Stimulated activated effector memory CD8-positive, alpha-beta T cell treated with anti-CD3 and anti-CD28 coated beads, Interleukin-12 subunit alpha, Interleukin-12 subunit beta, amount 100 ng/mL, for 72 hours (primary cell): ENCODE results near the gene HCLS1.
"Not testable (repeated sequence)": the region's sequence is repeated elsewhere in the genome, so short reads cannot be mapped to it uniquely, and the experiment has no call there.

Experiments
- ATAC-seq: fragments of 150-1000 bp; cut with Tn5 transposase; 2 replicates; pipeline ENCODE4 v1.10.0; 2021
- DNase-seq, 2 donors: peaks; one replicate each; pipeline ENCODE4 v3.0.0; 2021 to 2022; ENCODE audit warnings: low spot score in 2 of 2
- H3K27ac Mint-ChIP-seq: one replicate; pipeline ENCODE4 v1.8.0; 2022; ENCODE audit warnings: mild to moderate bottlenecking, mixed read lengths
- H3K36me3 Mint-ChIP-seq: one replicate; pipeline ENCODE4 v1.8.0; 2022; ENCODE audit warnings: mild to moderate bottlenecking, mixed read lengths
- H3K4me1 Mint-ChIP-seq: one replicate; pipeline ENCODE4 v1.8.0; 2022; ENCODE audit warnings: mixed read lengths
- H3K4me3 Mint-ChIP-seq: one replicate; pipeline ENCODE4 v1.8.0; 2022; ENCODE audit warnings: mild to moderate bottlenecking, mixed read lengths
- H3K9me3 Mint-ChIP-seq: one replicate; pipeline ENCODE4 v1.8.0; 2022; ENCODE audit warnings: mixed read lengths

The HCLS1 gene, protein sequence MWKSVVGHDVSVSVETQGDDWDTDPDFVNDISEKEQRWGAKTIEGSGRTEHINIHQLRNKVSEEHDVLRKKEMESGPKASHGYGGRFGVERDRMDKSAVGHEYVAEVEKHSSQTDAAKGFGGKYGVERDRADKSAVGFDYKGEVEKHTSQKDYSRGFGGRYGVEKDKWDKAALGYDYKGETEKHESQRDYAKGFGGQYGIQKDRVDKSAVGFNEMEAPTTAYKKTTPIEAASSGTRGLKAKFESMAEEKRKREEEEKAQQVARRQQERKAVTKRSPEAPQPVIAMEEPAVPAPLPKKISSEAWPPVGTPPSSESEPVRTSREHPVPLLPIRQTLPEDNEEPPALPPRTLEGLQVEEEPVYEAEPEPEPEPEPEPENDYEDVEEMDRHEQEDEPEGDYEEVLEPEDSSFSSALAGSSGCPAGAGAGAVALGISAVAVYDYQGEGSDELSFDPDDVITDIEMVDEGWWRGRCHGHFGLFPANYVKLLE

GRCh38 chr3:121660356-121661171, at the start of gene HCLS1:
HCLS1 (minus strand) TSS chr3:121660903; CDS start chr3:121658347, 2,556 bp downstream.
- Mint-ChIP-seq H3K4me1 (peaks cover 55% of the 10 kb centered on the region), H3K9me3 (no peaks in the 10 kb centered on the region), H3K36me3 (peaks cover 62% of the 10 kb centered on the region), H3K4me3 (peak within 1 kb of the TSS; percentile 87), H3K27ac (peak within 1 kb of the TSS; percentile 97)
- DNase-seq (peak; percentile 56 to 89), ATAC-seq (peak; percentile 91)

- no peak for ATAC-seq
- no peak overlapping the region for H3K4me3 Mint-ChIP-seq
- H3K36me3 Mint-ChIP-seq = peaks cover 90% of the 10 kb centered on the region
- H3K27ac Mint-ChIP-seq = no peak overlapping the region
- peaks cover 6% of the 10 kb centered on the region for H3K4me1 Mint-ChIP-seq
- H3K9me3 Mint-ChIP-seq = no peaks in the 10 kb centered on the region
- no peak for DNase-seq
Observed at GRCh38 chr3:121710347-121710746, 49.6 kb upstream of the HCLS1 start.

DNA sequence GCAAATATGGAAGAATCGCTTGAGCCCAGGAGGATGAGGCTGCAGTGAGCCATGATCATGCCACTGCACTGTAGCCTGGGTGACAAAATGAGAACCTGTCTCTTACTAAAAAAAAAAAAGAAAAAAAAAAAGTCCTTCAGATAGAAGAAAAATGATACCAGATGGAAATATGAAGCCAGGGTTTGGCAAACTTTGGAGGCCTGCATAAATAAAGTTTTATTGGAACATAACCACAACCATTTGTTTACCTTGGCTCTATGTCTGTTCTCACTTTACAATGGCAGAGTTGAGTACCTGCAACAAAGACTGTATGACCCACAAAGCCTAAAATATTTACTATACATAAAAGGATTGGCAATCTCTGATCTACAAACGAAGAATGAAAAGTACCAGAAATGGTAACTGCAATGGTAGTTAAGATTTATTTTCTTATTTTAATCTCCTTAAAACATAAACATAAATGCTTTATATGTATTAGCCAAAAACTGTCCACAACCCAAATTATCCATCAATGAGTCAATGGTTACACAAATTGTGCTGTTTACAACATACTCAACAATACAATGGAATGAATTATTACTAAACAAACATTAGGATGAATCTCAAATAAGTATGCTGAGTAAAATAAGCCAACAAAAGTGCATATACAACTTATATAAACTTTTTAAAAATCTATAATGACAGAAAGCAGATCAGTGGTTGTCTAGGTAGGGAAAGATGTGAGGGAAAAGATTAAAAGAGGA, 47.0 kb upstream of the HCLS1 start:
- DNase-seq (no peak), ATAC-seq (no peak)
- H3K36me3 Mint-ChIP-seq = peaks cover 85% of the 10 kb centered on the region
- H3K4me3 Mint-ChIP-seq = no peak overlapping the region
- no peaks in the 10 kb centered on the region for H3K9me3 Mint-ChIP-seq
- H3K4me1 Mint-ChIP-seq = peaks cover 6% of the 10 kb centered on the region
- no peak overlapping the region for H3K27ac Mint-ChIP-seq

DNA sequence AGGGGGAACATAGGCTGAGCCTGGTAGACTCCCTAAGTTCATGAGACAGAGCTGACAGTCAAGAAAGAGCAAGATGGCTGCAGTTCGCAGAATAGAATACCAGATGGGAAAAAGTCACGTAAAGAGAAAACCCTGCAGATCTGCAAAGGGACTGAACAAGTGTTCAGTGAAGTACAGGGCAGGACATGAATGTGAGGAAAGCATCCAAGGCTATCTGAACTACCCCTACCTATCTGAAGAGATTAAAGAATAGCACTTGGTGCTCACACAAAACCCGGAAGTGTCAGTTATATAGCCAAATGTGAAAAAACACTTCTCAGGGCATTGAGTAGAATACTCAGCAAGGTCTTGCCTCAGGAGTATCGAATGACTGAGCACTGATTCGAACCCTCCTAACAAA, 44.8 kb upstream of the HCLS1 start:
- DNase-seq (no peak), ATAC-seq (no peak)
- Mint-ChIP-seq H3K9me3 (no peaks in the 10 kb centered on the region), H3K27ac (no peak overlapping the region), H3K4me1 (peaks cover 6% of the 10 kb centered on the region), H3K36me3 (peaks cover 89% of the 10 kb centered on the region), H3K4me3 (no peak overlapping the region)

DNA sequence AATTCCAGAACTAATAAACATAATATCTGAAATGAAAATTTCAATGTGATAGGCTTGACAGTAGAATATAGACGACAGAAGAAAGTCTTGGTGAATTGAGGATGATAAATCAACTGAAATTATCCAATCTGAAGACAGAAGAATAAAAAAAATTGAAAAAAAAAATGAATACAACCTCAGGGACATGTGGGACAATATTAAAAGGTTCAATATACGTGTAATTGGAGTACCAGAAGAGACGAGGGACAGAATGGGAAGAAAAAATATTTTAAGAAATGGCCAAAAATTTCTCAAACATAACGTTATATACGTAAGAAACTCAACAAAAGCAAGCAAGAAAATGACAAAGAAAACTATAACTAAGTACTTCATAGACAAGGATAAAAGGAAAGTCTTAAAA, 43.3 kb upstream of the HCLS1 start:
- H3K9me3 Mint-ChIP-seq = no peaks in the 10 kb centered on the region
- peaks cover 90% of the 10 kb centered on the region for H3K36me3 Mint-ChIP-seq
- no peak for ATAC-seq
- DNase-seq = no peak
- no peak overlapping the region for H3K27ac Mint-ChIP-seq
- H3K4me1 Mint-ChIP-seq = no peaks in the 10 kb centered on the region
- no peak overlapping the region for H3K4me3 Mint-ChIP-seq

GRCh38 chr3:121698901-121699300, 38.2 kb upstream of the HCLS1 start:
- H3K36me3 Mint-ChIP-seq = peaks cover 70% of the 10 kb centered on the region

GRCh38 chr3:121698476-121698875, 37.8 kb upstream of the HCLS1 start:
- peaks cover 65% of the 10 kb centered on the region for H3K36me3 Mint-ChIP-seq
- H3K27ac Mint-ChIP-seq = no peak overlapping the region

More at GRCh38 chr3:121698901-121699300, 38.2 kb upstream of the HCLS1 start:
- DNase-seq (no peak), ATAC-seq (no peak)
- Mint-ChIP-seq H3K27ac (no peak overlapping the region), H3K9me3 (no peaks in the 10 kb centered on the region), H3K4me1 (no peaks in the 10 kb centered on the region), H3K4me3 (no peak overlapping the region)

GRCh38 chr3:121696186-121696585, 35.5 kb upstream of the HCLS1 start:
- Mint-ChIP-seq H3K4me1 (peaks cover 11% of the 10 kb centered on the region), H3K9me3 (no peaks in the 10 kb centered on the region), H3K27ac (no peak overlapping the region), H3K36me3 (peaks cover 64% of the 10 kb centered on the region), H3K4me3 (no peak overlapping the region)
- ATAC-seq (no peak), DNase-seq (no peak)

More at GRCh38 chr3:121698476-121698875, 37.8 kb upstream of the HCLS1 start:
- no peak for ATAC-seq
- no peak overlapping the region for H3K4me3 Mint-ChIP-seq
- no peaks in the 10 kb centered on the region for H3K9me3 Mint-ChIP-seq
- DNase-seq = no peak
- H3K4me1 Mint-ChIP-seq = no peaks in the 10 kb centered on the region

DNA sequence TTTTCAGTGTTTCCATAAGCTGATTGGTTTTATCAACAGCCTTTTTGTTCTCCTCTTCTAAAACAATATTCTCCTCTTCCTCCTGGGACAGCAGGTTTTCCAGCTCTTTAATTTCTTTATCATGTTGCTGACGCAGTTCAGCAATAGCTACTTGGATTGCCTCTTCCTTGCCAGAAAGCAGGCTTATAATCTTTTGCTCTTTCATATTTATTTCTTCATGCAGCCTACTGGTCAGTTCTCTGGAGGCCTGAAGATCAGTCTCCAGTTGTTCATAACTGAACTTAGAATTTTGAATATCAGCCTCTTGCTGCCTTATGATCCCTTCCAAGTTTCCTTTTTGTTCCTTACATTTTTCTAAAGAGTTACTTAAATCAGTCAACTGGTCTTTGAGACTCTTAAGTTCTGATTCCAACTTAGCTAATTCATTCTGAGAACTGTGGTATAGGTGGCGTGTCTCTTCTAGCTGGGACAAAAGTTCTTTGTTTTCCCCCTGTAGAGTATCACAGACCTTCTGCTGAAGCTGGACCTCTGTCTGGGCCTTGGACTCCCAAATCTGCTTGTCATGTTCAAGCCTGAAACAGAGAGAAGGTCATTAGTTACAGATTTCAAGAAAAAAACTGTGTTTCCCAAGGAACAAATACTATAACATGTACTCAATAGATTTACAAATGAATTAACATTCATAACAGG, 31.5 kb upstream of the HCLS1 start:
- Mint-ChIP-seq H3K4me1 (peaks cover 16% of the 10 kb centered on the region), H3K4me3 (no peak overlapping the region), H3K9me3 (no peaks in the 10 kb centered on the region), H3K36me3 (peaks cover 59% of the 10 kb centered on the region), H3K27ac (no peak overlapping the region)
- DNase-seq (no peak), ATAC-seq (no peak)

DNA sequence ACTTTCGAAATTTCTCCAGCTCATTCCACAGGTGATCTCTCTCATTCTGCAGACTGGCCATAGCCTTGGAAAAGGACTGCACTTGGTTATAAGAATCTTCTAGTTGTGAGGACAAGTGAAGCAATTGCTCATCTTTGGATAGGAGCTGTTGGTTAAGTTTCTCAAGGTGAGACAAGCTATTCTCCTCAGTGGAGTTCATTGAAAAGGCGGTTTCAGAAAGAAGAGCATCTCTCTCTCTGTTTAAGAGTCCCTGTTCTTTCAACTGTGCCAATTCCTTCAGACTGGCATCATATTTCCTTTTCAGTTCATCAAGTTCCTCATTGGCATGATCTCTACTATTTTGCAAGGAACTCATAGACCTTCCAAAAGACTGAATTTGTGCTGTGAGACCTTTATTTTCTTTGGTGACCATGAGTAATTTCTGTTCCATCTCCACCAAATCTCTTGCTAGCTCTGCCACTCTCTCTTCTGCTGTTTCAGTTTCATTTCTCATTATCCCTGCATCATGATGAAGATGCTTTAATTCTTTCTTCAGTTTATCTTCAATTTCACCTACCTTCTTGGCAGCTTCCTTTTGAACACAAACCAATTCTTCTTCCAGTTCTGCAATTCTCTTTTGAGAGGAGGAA, 30.2 kb upstream of the HCLS1 start:
- H3K4me1 Mint-ChIP-seq = peaks cover 16% of the 10 kb centered on the region
- peaks cover 61% of the 10 kb centered on the region for H3K36me3 Mint-ChIP-seq
- DNase-seq (no peak), ATAC-seq (peak; percentile 65)
- H3K27ac Mint-ChIP-seq = no peak overlapping the region
- no peak overlapping the region for H3K4me3 Mint-ChIP-seq
- no peaks in the 10 kb centered on the region for H3K9me3 Mint-ChIP-seq

DNA sequence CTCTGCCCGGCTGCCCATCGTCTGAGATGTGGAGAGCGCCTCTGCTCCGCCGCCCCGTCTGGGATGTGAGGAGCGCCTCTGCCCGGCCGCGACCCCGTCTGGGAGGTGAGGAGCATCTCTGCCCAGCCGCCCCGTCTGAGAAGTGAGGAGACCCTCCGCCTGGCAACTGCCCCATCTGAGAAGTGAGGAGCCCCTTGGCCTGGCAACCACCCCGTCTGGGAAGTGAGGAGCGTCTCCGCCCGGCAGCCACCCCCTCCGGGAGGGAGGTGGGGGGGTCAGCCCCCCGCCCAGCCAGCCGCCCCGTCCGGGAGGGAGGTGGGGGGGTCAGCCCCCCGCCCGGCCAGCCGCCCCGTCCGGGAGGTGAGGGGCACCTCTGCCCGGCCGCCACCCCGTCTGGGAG, 28.0 kb upstream of the HCLS1 start:
- not testable (repeated sequence) for H3K9me3 Mint-ChIP-seq, DNase-seq, ATAC-seq, H3K27ac Mint-ChIP-seq, H3K4me3 Mint-ChIP-seq
- Mint-ChIP-seq H3K4me1 (peaks cover 16% of the 10 kb centered on the region), H3K36me3 (peaks cover 76% of the 10 kb centered on the region)

DNA sequence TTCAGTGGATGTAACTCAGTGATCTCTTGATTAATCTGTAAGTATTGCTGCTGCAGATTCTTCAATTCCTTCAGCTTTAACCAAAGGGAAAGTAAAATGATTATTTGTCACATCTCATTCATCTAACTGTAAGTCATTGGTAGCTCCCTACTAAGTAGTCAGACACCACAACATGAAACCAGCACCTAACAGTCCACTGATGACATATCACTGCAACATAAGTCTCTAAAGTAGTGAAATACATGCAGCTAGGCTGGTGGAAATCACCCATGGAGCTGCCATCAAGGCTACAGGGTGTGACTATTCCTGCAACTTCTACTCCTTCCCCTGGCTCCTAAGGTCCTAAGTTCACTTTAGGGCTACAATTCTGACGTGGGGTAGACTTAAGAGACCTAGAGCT, 21.1 kb upstream of the HCLS1 start:
- Mint-ChIP-seq H3K9me3 (peaks cover 9% of the 10 kb centered on the region), H3K36me3 (peaks cover 80% of the 10 kb centered on the region), H3K4me3 (no peak overlapping the region), H3K4me1 (no peaks in the 10 kb centered on the region), H3K27ac (peak overlapping the region; percentile 33)
- DNase-seq = no peak
- ATAC-seq = peak; percentile 65

- no peak for ATAC-seq
- Mint-ChIP-seq H3K27ac (no peak overlapping the region), H3K4me1 (no peaks in the 10 kb centered on the region), H3K4me3 (no peak overlapping the region), H3K9me3 (no peaks in the 10 kb centered on the region), H3K36me3 (peaks cover 100% of the 10 kb centered on the region)
- no peak for DNase-seq
Observed at GRCh38 chr3:121677141-121677540, 16.4 kb upstream of the HCLS1 start.

DNA sequence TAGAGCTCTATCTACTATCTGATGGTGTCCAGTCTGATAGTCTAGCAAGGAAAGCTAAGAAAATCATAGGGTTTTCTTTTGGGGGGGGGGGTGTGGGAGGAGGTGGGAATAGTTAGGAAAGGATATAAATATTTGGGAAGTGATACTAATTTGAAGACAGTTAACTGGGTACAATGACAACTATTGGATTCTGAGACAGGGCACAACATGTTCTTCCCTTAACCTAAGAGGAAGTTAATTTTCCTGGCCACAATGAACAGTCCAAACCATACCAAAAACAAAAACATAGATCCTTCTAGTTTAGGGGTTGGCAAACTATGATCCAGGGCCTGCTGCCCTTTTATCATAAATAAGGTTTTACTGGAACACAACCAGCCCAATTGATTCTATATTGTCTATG, 10.0 kb upstream of the HCLS1 start:
- Mint-ChIP-seq H3K9me3 (no peaks in the 10 kb centered on the region), H3K4me1 (no peaks in the 10 kb centered on the region), H3K27ac (no peak overlapping the region), H3K4me3 (no peak overlapping the region), H3K36me3 (peaks cover 85% of the 10 kb centered on the region)
- no peak for DNase-seq
- no peak for ATAC-seq
